ENCODE data around the gene FCRL2. TPM values are rescaled to one million over a fixed set of nuclear protein-coding genes. Genes with fewer than 3 reads are reported as not detected.

FCRL2 gene
- total RNA-seq, 1 experiment from 2014 or later = not detected

GRCh38 chr1:157703981-157704380 is 73.0 kb downstream of the FCRL2 start:
- Mint-ChIP-seq H3K4me1 (peaks cover 7% of the 10 kb centered on the region), H3K36me3 (no peaks in the 10 kb centered on the region), H3K27me3 (ENCODE audit: low read depth) (no peaks in the 10 kb centered on the region; the same call in none of the 2 replicates), H3K27ac (no peak overlapping the region), H3K4me3 (no peak overlapping the region), H3K9me3 (peaks cover 7% of the 10 kb centered on the region; the same call in 1 of the 2 replicates)
- DNase-seq (ENCODE audit: low spot score) (no peak), ATAC-seq (no peak)
- POLR2A ChIA-PET = no interaction called here
- TF ChIP-seq GTF2I (CRISPR knock-in tag; conservative IDR thresholded peaks at IDR 0.05) (no peak), E2F5 (CRISPR knock-in tag; IDR thresholded peaks at IDR 0.05) (no peak), NR3C1 (CRISPR knock-in tag; conservative IDR thresholded peaks at IDR 0.05; ENCODE audit: low read depth) (no peak), JAZF1 (CRISPR knock-in tag; IDR thresholded peaks at IDR 0.05) (no peak), ELF4 (CRISPR knock-in tag; IDR thresholded peaks at IDR 0.05; ENCODE audit: low read depth) (no peak), ZNF396 (CRISPR knock-in tag; IDR thresholded peaks at IDR 0.05; ENCODE audit: borderline replicate concordance) (no peak)
- CTCF ChIA-PET = no interaction called here

- no peaks in the 10 kb centered on the region; the same call in 1 of the 2 replicates for H3K27me3 Mint-ChIP-seq (ENCODE audit: low read depth)
- peaks cover 7% of the 10 kb centered on the region; the same call in 1 of the 2 replicates for H3K9me3 Mint-ChIP-seq
- TF ChIP-seq ZNF512 (CRISPR knock-in tag; IDR thresholded peaks at IDR 0.05; ENCODE audit: borderline replicate concordance) (no peak), SP1 (CRISPR knock-in tag; conservative IDR thresholded peaks at IDR 0.05) (no peak), ZSCAN18 (CRISPR knock-in tag; IDR thresholded peaks at IDR 0.05) (no peak), FOXK1 (CRISPR knock-in tag; IDR thresholded peaks at IDR 0.05) (no peak), CTCF (IDR thresholded peaks at IDR 0.05) (no peak), MAX (CRISPR knock-in tag; IDR thresholded peaks at IDR 0.05) (no peak), ZNF138 (CRISPR knock-in tag; conservative IDR thresholded peaks at IDR 0.05) (no peak), JAZF1 (CRISPR knock-in tag; IDR thresholded peaks at IDR 0.05) (no peak), ATF1 (CRISPR knock-in tag; IDR thresholded peaks at IDR 0.05) (no peak), ZNF671 (CRISPR knock-in tag; IDR thresholded peaks at IDR 0.05) (no peak), PREB (CRISPR knock-in tag; IDR thresholded peaks at IDR 0.05; ENCODE audit: borderline replicate concordance) (no peak), ZNF263 (CRISPR knock-in tag; IDR thresholded peaks at IDR 0.05; ENCODE audit: low read depth) (no peak)
- ChIA-PET POLR2A (no interaction called here), CTCF (no interaction called here)
- peaks cover 19% of the 10 kb centered on the region for H3K4me1 Mint-ChIP-seq
- no peak for DNase-seq (ENCODE audit: low spot score)
- H3K36me3 Mint-ChIP-seq = no peaks in the 10 kb centered on the region
- no peak for ATAC-seq
- no peak overlapping the region for H3K27ac Mint-ChIP-seq
- H3K4me3 Mint-ChIP-seq = no peak overlapping the region
These were observed 74.6 kb downstream of the FCRL2 start for GRCh38 chr1:157702308-157702825.
